ENCODE results near the gene PRUNE2.
"Not testable (repeated sequence)": the region's sequence is repeated elsewhere in the genome, so short reads cannot be mapped to it uniquely, and the experiment has no call there.

Gene PRUNE2

DNA sequence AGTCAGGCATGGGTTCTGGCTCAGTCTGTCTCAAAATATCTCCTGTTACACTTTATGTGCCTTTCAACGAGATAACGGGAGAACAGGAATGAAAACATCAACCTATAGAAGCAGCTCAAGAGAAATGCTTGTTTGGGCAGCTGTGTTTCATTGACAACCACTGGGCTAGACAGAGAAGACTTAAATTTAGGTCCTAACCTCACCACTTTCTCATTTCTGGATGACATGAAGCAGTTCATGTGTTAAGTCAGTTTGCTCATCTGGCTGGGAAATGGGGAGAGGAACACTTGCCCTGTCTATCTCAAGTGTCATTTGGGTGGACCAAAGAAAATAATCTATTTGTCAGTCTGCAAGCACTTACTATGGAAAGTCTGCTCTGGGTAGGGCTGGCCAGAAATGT lies 208.4 kb downstream of the PRUNE2 start:
- no peak for DNase-seq (ENCODE audit: low read depth in 2 of 2)

DNA sequence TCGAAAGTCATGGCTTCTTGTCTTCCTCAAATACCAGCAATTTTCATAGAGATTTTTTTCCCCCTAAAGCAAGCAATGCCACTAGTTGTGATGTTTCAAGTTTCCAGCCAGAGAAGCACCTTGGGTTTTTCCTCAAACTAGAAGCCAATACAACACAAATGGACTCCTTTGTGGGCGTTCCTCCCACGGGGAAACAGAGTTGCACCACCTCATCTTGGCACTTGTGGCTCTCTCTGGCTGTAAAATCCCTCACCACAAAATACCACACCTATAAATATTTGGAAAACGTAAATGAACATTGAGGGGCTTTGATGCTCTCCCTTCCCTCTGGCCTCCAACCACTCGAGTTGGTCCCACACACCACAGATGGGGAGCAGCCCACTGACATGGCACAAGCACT lies 208.8 kb downstream of the PRUNE2 start:
- no peak for DNase-seq (ENCODE audit: low read depth in 2 of 2)

DNA sequence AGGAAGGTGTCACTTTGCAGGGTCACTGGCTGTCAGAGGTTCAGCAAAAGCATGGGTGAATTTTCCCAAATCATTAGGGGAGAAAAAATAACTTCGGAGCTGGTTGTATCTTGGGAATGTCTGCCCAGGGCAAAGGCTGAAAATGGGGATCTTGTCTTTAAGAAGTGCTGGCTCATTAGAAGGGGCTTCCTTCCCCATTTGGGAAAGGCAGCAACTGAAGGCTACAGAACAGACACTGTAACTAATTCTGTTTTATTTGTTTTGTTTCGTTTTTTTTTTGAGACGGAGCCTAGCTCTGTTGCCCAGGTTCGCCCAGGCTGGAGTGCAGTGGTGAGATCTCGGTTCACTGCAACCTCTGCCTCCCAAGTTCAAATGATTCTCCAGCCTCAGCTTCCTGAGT lies 212.0 kb downstream of the PRUNE2 start:
- no peak for DNase-seq (ENCODE audit: low read depth in 2 of 2)

DNA sequence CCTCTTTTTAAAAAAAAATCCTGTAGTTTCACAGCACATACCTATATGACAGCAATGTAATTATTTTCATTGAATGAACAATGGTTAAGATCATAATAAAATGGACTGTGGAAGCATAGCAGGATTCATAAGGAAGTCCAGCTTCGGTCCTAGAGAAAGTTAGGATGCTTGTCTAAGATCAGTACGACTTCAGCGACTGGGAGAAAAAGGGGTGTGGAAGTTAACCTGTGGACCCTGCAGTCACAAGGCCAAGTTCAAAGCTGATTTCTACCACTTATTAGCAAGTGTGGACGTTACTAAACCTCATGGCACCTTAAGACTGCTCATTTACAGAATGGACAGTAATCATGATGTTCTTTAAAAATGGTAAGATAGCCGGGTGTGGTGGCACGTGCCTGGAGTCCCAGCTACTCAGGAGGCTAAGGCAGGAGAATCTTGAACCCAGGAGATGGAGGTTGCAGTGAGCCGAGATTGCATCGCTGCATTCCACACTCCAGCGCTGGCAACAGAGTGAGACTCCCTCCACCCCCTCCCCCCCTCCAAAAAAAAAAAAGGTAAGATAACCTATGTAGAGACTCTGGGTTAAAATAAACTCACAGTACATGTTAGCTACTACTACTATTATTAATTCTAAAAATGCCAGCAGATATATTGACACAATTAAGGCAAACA lies 213.3 kb downstream of the PRUNE2 start:
- no peak for DNase-seq (ENCODE audit: low read depth in 2 of 2)

DNA sequence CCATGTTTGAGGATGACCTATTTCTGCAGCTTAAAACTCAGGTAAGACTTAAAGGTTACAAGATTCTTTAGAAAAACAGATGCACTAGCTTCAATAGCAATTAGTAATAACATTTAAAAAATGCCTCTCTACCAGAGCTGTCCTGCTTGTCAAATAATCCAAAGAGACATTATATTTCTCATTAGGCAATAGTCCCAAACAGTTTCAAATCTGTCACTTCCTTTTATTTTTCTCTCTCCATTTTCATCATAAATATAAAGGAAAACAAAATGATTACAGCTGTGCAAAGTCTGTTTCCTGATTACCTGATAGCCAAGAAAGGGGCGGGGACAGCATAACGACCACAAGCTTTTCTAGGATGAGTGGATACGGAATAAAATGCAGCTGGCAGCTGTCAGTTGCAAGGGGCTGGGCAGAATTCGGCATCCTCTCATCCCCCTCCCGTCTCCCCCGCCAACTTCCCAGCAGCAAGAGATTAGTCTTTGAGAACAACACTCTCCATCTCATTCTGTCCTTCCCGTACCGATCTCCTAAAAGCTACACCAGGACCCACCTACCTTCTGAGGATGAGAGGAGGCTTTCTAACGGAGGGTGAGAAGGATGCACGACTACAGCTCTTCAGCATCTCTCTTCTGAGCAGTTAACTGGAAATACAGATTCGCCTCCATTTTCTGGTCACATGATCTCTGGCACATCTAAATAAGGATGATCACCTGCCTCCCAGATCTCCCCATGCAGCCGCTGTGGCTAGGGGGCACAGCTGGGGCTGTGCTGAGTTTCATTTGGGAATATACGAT lies 214.2 kb downstream of the PRUNE2 start:
- no peak for DNase-seq (ENCODE audit: low read depth in 2 of 2)

DNA sequence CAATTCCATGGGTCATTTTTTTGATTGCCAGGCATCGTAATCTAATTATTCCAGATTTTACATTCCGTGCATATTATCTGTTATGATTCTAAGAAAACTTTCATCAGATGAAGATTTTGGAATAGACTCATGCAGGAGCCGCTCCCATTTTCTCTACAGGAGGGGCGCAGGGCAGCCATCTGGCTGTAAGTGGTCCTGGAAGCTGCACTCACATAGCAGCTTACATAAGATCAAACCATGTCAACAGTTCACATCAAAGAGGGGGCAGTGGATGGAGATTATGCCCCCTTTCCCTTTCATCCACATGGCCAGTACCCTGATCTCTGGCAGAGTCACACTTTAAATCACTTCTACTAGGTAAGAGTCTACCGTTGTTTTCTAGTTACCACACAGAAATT lies 214.9 kb downstream of the PRUNE2 start:
- DNase-seq (ENCODE audit: low read depth in 2 of 2), result no peak

DNA sequence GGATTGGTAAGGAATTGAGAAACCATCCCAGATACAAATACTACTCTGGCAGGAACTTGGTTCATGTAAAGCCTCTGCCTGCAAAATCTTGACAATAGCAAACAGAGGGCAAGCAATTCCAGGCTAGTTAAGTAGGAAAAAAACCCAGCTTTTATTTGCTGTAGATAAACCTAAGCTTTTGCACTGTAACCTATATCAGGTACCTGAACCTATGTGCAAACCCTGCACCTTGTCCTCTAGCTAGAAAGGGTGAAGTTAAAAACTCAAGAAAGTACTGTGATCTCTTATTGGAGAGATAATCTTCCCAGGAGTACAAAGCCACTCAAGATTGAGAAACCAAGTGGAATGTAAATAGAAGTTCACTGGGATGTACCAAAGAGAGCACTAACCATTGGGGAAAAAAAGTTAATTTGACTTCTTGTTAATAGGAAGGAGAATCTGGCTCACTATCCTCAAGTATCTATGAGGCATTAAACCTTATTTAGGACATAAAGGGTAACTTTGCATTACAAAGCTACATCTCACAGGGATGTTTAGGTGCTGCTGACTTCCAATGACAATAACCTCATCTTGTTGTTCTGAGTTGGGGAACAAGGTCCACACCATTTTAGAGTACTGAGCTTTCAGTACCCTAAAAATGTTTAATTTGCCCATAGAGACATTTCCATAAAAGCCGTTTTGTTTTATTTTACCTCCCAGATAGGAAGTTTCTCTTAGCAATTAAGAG lies 215.5 kb downstream of the PRUNE2 start:
- no peak for DNase-seq (ENCODE audit: low read depth in 2 of 2)

DNA sequence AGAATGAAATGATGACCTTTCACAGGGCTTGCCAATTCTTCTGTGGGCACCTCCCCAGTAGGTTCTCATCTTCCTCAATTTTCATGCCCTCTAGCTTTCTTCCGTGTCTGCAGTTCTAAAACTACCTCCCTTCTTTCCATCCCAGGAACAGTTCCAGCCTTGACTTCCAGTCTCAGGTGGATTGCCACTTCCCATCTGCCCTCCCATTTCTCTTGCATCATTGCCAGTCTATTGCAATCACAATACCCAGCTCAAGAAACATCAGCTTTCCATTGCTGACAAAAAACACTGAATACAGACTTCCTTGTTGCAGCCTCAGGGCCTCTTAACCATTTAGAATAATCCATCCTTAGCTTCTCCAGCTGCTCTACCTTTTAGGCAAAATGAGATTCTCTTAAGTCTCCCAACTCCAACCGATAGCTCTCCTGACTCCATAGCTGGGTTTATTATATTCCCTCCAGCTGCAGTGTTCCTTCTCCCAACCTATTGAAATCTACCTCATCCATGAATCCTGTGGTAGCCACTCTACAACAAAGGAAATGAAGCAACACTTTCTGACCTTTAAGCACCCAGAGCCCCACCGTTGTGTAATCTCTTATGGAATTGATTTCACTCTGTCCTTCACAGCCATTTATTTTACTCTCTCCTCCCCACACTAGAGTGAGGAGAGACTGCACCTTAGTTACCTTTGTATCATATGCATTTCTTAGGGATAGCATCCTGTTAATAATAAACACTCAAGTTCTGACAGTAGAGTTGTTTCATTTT lies 217.3 kb downstream of the PRUNE2 start:
- no peak for DNase-seq (ENCODE audit: low read depth in 2 of 2)

DNA sequence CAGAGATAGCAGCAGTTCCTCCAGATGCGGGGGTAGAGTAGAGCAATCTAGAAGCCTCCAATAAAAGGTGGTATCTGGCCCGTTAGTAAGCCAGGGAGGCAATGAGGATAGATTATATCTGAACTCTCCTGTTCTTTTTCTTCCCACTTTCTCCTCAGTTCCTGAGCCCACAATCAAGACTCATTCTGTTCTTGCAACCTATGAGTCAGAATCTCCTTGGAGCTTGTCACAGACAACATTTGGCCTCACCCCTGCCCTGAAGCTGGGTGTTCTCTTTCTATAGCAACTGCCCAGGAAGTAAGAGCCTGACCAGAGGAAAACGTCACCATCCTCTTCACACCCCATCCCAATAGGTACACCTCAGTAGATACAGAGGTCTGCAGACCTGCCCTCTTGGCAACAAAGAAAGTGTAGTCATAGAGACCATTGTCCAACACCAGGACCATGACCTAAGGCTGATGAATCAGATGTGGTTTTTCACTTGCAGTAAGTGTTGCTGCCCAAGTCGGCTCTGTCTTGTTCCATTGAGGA lies 218.0 kb downstream of the PRUNE2 start:
- DNase-seq (ENCODE audit: low read depth in 2 of 2), result no peak

DNA sequence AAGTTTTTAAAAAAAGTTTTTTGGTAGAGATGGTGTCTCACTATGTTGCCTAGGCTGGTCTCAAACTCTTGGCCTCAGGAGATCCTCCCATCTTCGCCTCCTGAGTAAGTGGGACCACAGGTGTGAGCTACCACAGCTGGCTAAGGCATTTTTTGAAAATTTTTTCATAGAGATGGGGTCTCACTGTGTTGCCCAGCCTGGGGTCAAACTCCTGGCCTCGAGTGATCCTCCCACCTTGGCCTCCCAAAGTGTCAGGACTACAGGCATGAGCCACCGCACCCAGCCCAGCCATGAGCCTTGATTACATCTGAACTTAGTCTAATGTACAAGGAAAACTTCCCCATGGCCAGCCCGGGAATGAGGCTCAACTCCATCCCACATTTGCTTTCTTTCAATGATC lies 219.2 kb downstream of the PRUNE2 start:
- DNase-seq (ENCODE audit: low read depth in 2 of 2), result no peak

DNA sequence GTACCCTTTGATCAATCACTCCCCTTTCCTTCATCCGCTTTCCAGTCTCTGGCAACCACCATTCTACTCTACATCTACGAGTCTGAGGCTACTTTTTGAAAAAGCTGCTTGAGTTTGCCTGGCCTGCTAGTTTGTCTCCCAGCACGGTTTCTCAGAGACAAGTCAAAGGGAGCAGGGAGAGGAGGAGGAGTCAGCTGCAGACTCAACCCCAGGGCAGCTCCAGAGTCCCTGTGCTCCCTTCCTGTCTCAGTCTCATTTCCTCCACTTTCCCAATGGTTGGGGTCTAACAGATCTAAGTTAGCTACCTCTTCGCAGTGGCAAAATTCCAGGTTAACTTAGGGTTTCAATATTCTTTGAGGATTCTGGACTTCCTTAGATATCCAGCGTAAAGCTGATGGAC lies 221.7 kb downstream of the PRUNE2 start:
- no peak for DNase-seq (ENCODE audit: low read depth in 2 of 2)

DNA sequence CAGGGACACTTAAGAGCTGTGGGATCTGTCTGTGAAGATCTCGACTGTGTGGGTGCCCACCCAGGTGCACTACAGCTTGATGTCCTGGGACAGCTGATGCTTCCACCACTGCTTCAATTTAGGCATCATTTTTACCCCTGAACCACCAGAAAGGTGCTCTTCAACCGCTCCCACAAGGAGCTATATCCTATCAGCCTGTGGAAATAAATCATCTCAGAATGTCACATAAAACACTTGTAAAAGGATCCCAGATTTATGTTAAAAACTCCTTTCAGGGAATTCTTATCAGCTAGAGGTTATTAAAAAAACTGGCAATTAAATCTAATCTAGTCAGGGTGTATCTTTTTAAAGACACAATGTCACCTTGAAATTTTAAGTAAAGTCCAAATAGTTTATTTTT lies 224.4 kb downstream of the PRUNE2 start:
- DNase-seq (ENCODE audit: low read depth in 2 of 2), result no peak

DNA sequence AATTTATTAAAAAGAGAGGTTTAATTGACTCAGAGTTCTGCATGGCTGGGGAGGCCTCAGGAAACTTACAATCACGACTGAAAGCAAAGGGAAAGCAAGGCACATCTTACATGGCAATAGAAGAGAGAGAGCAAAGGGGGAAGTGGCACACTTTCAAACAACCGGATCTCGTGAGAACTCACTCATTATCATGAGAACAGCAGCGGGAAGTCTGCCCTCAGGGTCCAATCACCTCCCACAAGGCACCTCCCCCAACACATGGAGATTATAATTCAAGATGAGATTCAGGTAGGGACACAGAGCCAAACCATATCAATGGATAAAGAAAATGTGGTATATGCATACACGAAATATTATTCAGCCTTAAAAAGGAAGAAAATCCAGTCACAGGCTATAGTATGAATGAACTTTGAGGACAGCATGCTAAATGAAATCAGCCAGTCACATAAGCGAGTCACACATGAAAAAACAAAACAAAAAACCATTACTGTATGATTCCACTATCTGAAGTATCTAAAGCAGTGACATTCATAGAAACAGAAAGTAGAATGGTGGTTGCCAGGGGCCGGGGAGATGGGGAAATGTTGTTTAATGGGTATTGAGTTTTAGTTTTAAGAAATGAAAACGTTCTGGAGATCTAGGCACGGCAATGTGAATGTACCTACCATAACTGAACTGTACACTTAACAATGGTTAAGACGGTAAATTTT lies 225.0 kb downstream of the PRUNE2 start:
- DNase-seq (ENCODE audit: low read depth in 2 of 2), result no peak

DNA sequence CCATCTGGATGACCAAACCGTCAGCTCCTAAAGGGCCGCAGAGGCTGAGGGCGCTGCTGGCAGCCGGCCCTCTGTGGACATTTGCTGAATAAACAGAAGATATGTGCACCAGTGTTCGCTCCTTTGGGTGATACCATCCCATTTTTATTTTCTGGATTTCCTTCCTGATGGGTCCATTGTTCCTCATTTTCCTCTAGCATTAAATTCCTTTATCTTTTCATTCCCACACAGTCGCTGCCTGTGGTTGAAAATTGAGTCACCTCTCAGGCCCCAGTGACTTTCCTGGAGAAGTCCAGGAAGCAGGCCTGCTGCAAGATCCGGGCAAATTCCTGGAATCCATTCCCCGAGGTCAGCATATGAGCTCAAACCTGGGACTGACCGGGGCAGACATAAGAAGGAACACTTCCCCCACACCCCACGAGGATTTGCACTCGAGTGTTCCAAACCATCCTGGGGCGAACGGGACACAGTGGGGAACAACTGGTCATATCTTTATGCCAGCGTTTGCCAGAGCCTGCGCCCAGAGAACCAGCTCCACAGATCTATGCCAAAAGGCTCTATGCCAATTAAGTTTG lies 228.3 kb downstream of the PRUNE2 start:
- DNase-seq (ENCODE audit: low read depth in 2 of 2), result no peak

DNA sequence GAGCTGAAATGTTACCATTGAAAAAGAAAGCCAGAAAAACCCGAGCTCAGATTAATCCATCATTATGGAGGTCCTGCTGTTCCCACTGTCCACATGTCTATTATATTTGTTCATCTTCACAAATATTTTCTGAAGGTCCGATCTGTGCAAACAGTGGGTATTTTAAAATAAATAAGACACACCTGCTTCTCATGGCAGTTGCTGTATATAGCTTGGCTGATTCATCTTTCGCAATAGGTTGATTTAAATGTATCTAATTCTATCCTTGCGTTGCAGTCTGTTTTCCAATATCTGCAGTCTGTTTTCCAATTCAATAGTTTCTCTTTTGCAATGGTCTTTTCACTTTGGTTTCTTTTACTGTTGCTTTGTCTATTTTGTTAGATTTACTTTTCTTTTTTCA lies 229.1 kb downstream of the PRUNE2 start:
- no peak for DNase-seq (ENCODE audit: low read depth in 2 of 2)

DNA sequence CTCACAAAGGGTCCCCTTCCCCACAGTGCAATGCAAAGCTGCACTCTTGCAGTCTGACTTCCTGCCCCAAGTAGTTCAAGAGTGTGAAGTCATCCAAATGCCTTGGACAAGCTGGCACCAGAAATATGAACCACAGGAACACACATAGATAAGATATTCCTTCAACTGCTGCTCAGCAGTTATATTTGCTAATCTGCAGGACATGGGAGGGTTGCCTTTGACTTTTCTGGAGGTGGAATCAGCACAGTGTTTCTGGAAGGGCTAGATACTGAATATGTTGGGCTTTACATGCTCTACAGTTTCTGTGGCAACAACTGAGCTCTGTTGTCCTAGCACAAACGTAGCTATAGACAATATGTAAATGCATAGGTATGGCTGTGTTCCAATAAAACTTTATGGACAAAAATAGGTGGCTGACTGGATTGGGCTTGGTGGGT lies 238.4 kb downstream of the PRUNE2 start:
- no peak for DNase-seq (ENCODE audit: low read depth in 2 of 2)

DNA sequence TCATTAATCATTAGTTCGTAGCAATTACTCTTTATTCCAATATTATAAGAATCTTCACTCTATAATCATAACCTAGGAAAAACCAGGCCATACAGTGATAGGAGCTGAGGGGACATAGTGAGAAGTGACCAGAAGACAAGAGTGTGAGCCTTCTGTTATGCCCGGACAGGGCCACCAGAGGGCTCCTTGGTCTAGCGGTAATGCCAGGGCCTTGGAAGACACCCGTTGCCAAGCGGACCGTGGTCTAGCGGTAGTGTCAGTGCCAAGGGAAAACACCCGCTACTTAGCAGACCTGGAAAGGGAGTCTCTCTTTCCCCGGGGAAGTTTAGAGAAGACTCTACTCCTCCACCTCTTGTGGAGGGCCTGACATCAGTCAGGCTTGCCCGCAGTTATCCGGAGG lies 239.9 kb downstream of the PRUNE2 start:
- DNase-seq (ENCODE audit: low read depth in 2 of 2), result not testable (repeated sequence)

DNA sequence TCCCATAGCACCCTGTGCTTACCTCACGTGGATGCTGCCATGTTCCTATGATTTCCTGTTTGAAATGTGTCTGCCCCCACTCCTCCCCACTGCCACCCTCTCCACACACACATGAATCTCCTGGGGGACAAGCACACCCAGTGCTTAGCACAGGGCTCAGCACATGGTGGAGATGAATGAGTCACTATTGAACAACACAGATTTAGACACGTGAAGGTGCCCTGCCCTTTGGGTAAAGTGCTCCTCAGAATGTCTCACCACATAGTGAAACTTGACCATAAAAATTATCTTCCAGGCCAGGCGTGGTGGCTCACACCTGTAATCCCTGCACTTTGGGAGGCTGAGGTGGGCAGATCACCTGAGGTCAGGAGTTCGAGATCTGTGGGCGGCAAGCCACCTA lies 240.5 kb downstream of the PRUNE2 start:
- DNase-seq (ENCODE audit: low read depth in 2 of 2), result no peak

DNA sequence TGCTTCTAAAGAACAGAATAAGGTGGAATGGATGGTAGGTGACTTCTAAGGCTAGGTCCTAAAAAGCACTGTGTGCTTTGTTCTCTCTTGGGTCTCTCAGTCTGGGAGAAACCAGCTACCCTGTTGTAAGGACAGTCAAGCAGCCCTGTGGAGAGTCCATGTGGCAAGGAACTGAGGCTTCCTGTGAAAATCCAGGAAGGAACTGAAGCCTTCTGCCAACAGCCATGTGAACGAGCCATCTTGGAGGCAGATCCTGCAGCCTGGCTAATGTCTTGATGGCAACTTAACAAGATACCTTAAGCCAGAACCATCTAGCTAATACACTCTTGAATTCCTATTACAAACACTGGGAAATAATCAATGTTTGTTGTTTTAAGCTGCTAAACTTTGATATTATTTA lies 241.8 kb downstream of the PRUNE2 start:
- no peak for DNase-seq (ENCODE audit: low read depth in 2 of 2)

DNA sequence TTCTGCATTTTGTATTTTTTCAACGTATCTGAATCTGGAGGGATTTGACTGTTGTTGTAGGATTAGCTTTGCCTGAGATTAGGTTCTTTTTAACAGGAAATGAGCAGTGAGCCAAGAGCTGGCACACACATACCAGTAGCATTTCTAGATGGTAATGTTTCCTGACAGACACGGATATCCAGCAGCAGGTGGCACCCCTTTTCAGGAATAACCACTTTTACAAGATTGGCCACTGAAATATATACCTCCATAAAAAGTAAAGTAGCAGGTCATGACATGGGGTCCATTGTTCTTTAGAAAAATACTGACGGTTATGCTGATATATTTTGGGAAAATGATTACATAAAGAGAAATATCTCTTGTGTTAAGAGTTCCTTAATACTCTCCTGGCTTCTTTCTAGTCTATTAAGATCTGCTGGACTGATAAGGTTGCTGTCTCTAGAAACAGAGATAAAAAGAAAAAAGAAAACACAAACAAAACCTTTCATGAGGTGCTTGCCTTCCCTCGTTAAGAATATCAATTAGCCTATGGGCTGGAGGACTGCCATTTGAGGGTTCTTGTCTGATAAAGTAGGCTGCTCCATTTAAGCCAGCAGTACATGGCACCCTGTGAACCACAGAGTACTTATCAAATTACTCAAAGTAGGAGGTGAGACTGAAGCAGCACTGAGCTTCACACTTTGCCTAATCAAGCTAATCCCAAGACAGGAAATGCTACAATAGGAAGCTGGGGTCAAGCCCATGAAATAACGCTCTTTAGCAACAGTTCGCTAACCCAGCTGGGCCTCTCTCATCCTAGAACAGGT lies 243.2 kb downstream of the PRUNE2 start:
- DNase-seq (ENCODE audit: low read depth in 2 of 2), result no peak

Data from stimulated activated CD8-positive, alpha-beta memory T cell treated with anti-CD3 and anti-CD28 coated beads, Interleukin-7, amount 100 ng/mL, for 1 hour (primary cell).